ENCODE results near the gene TPGS1.

DNA sequence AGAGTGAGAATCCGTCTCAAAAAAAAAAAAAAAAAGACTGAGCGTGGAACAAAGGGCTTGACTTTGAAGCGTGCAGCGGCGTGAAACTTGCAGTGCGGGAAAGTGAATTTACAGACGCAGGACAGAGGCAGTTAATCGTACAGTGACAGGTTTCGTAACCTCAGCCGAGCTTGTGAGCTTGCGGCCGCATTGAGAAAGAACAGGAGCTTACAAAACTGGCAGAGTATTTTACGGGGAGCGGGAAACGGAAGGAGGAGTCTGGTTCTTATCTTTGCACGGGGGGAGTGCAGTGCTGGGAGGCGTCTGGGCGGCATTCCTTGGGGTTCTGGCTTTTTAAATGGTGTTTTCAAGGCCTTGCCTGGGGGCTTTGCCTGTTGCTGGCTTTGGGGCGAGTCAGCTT is 59.1 kb downstream of the TPGS1 start:
- TF ChIP-seq POLR2A (IDR thresholded peaks at IDR 0.05; ENCODE audit: low read length) (no peak), GATA1 (IDR thresholded peaks at IDR 0.05; ENCODE audit: low read depth, low read length) (no peak)
